ENCODE results near the gene TMEM158.

GRCh38 chr3:45275006-45275704, 49.1 kb upstream of the TMEM158 start:
- TF ChIP-seq FOSL1 (IDR thresholded peaks at IDR 0.05; ENCODE audit: insufficient read depth, low read depth, low read length) (no peak), CTCF (IDR thresholded peaks at IDR 0.05; ENCODE audit: control extremely low read depth in 1 of 3, insufficient read depth in 1 of 3, low read depth in 1 of 3, low read length in 3 of 3) (no peak), GTF2F1 (IDR thresholded peaks at IDR 0.05; ENCODE audit: borderline replicate concordance, low read depth, low read length) (no peak), BRCA1 (IDR thresholded peaks at IDR 0.05; ENCODE audit: low read depth, low read length) (no peak), NRF1 (IDR thresholded peaks at IDR 0.05; ENCODE audit: low read depth, low read length) (no peak), MAX (IDR thresholded peaks at IDR 0.05) (no peak), MAFK (IDR thresholded peaks at IDR 0.05; ENCODE audit: low read depth, low read length) (no peak), SIN3A (conservative IDR thresholded peaks at IDR 0.05 in 1 of 2, IDR thresholded peaks at IDR 0.05 in 1 of 2; ENCODE audit: low read depth in 1 of 2, low read length in 2 of 2) (no peak), BACH1 (IDR thresholded peaks at IDR 0.05; ENCODE audit: low read length) (no peak), ASH2L (IDR thresholded peaks at IDR 0.05; ENCODE audit: low read length) (no peak), POLR2A (IDR thresholded peaks at IDR 0.05; ENCODE audit: control extremely low read depth in 1 of 2, low read depth in 2 of 2, low read length in 2 of 2) (no peak), EZH2 (IDR thresholded peaks at IDR 0.05; ENCODE audit: low read depth, low read length, severe bottlenecking) (no peak), JUND (IDR thresholded peaks at IDR 0.05; ENCODE audit: low read length) (no peak)

Data from H1 (cell line).